NCI-H82 treated with DMSO at 0.1 percent for 48 hours (cell line): Measurements from ENCODE around the gene PARD3.

Experiments
- DNase-seq: peaks from one replicate; lab custom pipeline; 2025; ENCODE audit not compliant: unreplicated experiment; lab: John Stamatoyannopoulos, UW

The PARD3 gene

GRCh38 chr10:34154383-34154900 lies 660.7 kb downstream of the PARD3 start:
- no peak for DNase-seq

- no peak for DNase-seq
Observed at GRCh38 chr10:34153663-34154382, 661.3 kb downstream of the PARD3 start.

- no peak for DNase-seq
Observed at GRCh38 chr10:34152434-34152833, 662.7 kb downstream of the PARD3 start.

- no peak for DNase-seq
Observed at GRCh38 chr10:34151931-34152330, 663.2 kb downstream of the PARD3 start.

- DNase-seq = no peak
Observed at GRCh38 chr10:34151481-34151880, 663.6 kb downstream of the PARD3 start.

GRCh38 chr10:34150103-34150502 lies 665.0 kb downstream of the PARD3 start:
- no peak for DNase-seq

- no peak for DNase-seq
Observed at GRCh38 chr10:34148305-34148657, 666.8 kb downstream of the PARD3 start.

GRCh38 chr10:34147641-34148304 lies 667.3 kb downstream of the PARD3 start:
- no peak for DNase-seq

- no peak for DNase-seq
Observed at GRCh38 chr10:34145715-34146114, 669.4 kb downstream of the PARD3 start.

- no peak for DNase-seq
Observed at GRCh38 chr10:34143466-34143865, 671.6 kb downstream of the PARD3 start.

GRCh38 chr10:34141032-34141680 lies 673.9 kb downstream of the PARD3 start:
- no peak for DNase-seq

- peak; percentile 4 for DNase-seq
Observed at GRCh38 chr10:34139559-34139958, 675.5 kb downstream of the PARD3 start.

GRCh38 chr10:34137955-34138354 lies 677.1 kb downstream of the PARD3 start:
- no peak for DNase-seq

GRCh38 chr10:34137201-34137600 lies 677.9 kb downstream of the PARD3 start:
- no peak for DNase-seq

GRCh38 chr10:34135515-34135914 lies 679.6 kb downstream of the PARD3 start:
- no peak for DNase-seq

- DNase-seq = no peak
Observed at GRCh38 chr10:34134602-34135001, 680.5 kb downstream of the PARD3 start.

- DNase-seq = no peak
Observed at GRCh38 chr10:34133406-34133805, 681.7 kb downstream of the PARD3 start.

- DNase-seq = no peak
Observed at GRCh38 chr10:34131152-34131551, 683.9 kb downstream of the PARD3 start.

- DNase-seq = no peak
Observed at GRCh38 chr10:34127676-34128075, 687.4 kb downstream of the PARD3 start.

GRCh38 chr10:34126371-34127151 lies 688.5 kb downstream of the PARD3 start:
- DNase-seq = no peak

- DNase-seq = no peak
Observed at GRCh38 chr10:34125702-34126101, 689.4 kb downstream of the PARD3 start.
